NCI-H524 treated with DMSO at 0.1 percent for 48 hours (cell line): ENCODE results near the gene MGARP.

ENCODE experiments used
- DNase-seq: peaks from one replicate; lab custom pipeline; 2025; lab: John Stamatoyannopoulos, UW

MGARP gene

GRCh38 chr4:139243448-139244365 lies 36.3 kb downstream of the MGARP start:
- no peak for DNase-seq

GRCh38 chr4:139242511-139243051 lies 37.4 kb downstream of the MGARP start:
- no peak for DNase-seq

GRCh38 chr4:139241784-139242151 lies 38.3 kb downstream of the MGARP start:
- DNase-seq: no peak

- DNase-seq: no peak
Observed at GRCh38 chr4:139241086-139241783, 38.8 kb downstream of the MGARP start.

- no peak for DNase-seq
Observed at GRCh38 chr4:139239127-139239772, 40.8 kb downstream of the MGARP start.

GRCh38 chr4:139234253-139234652 lies 45.8 kb downstream of the MGARP start:
- DNase-seq: no peak

GRCh38 chr4:139229534-139230039 lies 50.4 kb downstream of the MGARP start:
- DNase-seq: no peak

GRCh38 chr4:139227729-139228404 lies 52.2 kb downstream of the MGARP start:
- no peak for DNase-seq

GRCh38 chr4:139223682-139224317 lies 56.2 kb downstream of the MGARP start:
- DNase-seq: no peak

- DNase-seq: no peak
Observed at GRCh38 chr4:139222215-139222614, 57.8 kb downstream of the MGARP start.

- DNase-seq: no peak
Observed at GRCh38 chr4:139221687-139222086, 58.3 kb downstream of the MGARP start.

- DNase-seq: no peak
Observed at GRCh38 chr4:139219450-139220055, 60.5 kb downstream of the MGARP start.
